ENCODE measurements around the gene ZNF124.

GRCh38 chr1:247216261-247216660 is 44.4 kb upstream of the ZNF124 start:
- no peak for TF ChIP-seq CTCF (IDR thresholded peaks at IDR 0.05; ENCODE audit: borderline replicate concordance, extremely low read depth, low read length, poor library complexity, severe bottlenecking)
- TF ChIP-seq EZH2 (IDR thresholded peaks at IDR 0.05; ENCODE audit: borderline replicate concordance, low read depth, low read length, severe bottlenecking) = no peak

Measured in DND-41 (cell line).